NCI-H345 treated with DMSO at 0.1 percent for 48 hours (cell line): ENCODE measurements around the gene STK24.
"Not testable (repeated sequence)": the region's sequence is repeated elsewhere in the genome, so short reads cannot be mapped to it uniquely, and the experiment has no call there.

ENCODE experiments used
- DNase-seq: peaks from one replicate; lab custom pipeline; 2025; ENCODE audit not compliant: unreplicated experiment; lab: John Stamatoyannopoulos, UW

The STK24 gene

GRCh38 chr13:98582947-98583346, 6.0 kb upstream of the STK24 start:
- DNase-seq, result no peak

DNA sequence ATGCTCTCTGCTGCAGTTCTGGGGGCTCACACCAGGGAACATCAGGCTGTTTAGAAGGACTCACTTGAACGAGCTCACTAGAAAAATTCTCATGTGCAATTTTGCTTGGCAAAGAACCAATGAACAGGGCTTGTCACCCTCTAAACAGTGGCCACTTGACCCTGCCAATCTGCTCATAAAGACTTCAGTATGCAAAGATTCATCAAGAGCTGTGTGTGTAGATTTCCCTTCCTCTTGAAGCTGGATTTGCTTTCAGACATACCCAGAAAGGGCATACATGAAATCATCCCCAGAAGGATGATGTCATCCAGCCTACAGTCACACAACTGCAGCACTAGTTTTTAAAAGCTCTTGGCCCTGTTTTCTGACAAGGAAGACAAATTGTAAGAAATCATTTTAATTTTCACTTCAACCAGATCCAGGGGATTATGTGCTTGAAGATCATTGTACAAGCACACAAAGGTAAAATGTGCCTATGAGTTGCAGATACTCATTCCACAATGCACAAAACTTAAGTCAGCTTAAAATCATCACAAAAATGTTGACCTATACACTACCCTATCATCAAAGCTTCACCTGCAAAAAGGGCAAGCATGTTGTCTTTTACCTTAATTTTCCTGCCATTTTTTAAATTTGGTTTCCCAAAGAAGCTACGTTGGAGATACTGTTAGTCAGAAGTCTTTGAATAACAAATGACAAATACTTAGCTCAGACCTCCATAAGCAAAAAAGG, 5.2 kb upstream of the STK24 start:
- no peak for DNase-seq

DNA sequence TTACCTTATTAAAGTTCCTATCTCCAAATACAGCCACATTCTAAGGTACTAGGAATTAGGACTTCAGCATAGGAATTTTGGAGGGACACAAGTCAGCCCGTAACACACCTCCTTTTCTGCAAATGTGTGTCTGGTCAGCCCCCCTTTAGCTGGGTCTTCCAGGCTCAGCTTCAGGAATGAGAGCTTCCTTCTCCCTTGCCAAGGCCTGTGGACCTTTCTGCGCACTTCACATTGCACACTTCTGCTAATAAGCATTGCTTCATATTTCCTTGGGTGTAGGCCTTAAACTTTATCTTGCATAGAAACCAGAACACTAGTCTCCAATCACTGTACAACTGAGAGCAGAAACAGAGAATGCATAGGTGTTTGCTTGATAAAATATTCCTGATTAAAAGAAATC, 4.5 kb upstream of the STK24 start:
- DNase-seq, result no peak

GRCh38 chr13:98580420-98580819, 3.5 kb upstream of the STK24 start:
- no peak for DNase-seq

GRCh38 chr13:98577836-98578285, 954 bp upstream of the STK24 start:
- no peak for DNase-seq

- no peak for DNase-seq
Measured at GRCh38 chr13:98576200-98576945, 534 bp downstream of the STK24 start.

DNA sequence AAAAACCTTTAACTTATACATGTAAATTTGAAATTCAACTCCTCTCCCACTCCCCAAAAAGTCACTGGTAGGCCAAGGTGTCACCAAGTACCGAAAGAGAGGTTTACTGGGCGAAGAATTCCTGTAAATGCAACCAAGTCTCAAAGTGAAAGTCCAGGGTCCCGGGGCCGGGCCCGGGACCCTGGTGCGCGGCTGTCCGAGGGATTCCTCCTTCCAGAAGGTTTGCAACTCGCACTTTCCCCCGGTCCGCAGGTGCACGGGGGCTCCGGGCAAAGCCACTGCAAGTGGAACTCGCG, 1.1 kb downstream of the STK24 start:
- DNase-seq, result no peak

DNA sequence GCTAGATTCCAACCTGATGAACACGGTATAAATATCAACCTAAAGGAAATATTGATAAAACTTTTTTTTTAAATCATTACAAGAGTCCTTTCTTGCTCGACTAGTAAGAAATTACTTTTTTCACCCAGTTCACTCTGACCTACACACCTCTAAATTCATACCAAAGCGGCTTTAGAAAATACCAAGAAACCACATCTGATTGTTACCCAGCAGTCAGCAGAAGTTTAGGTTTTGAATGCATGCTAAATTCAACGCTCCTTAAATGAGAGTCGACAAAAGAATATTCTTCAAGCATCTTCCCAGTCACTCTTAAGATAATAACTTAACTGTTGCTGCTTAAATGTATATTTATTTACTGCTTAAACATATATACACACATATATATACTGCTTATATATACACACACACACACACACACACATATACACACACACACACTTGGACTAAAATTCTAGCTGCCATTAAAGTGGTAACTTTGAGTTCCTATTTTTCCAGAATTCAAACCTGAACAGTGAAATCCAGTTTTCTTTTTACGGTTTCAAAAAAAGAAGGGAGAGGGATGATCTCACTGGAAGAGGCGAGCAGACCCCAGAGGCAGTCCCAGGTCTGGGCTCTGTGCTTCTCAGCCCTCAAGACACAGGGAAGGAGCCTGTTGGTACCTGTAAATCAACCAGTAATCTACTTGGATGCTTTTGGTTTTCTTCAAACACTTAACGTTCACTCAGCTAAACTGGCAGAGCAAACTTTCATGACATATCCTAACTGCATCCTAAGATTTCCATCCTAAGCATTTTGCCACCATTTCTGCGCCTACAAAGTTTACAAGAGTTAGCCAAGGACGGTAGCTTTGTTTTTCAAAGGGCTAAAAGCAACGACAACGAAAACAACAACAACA, 1.7 kb downstream of the STK24 start:
- DNase-seq, result no peak

DNA sequence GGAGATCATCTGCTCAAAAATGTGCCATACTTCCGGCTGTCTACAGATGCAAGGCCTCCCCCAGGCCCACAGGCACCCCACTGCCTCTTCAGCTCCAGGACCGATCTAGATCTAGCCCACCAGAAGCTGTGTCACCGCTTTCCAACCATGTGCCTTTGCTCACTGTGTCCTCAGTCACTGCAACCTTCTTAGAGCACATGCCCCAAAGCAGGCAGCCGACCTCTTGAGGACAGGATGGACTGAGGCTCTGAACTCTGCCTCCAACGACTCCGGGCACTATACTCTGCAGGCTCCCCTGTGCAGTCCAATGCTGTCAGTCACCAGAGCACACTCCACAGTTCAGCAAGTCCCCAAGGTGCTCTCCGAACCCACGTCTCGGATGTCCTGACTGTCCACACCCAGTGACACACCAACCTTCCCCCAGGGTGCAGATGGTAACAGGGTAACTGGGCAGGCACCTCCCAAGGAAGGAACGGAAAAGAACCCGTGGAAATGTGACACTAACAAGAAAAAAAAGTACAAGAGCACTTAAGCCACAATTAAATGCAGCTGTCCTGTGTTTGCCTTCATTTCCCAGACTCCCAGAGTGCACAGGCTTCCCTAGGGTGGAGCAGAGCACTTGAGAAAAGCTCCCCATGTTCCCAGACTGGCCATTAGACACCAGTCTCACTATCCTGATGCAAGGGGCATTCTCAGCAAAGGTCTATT, 4.8 kb downstream of the STK24 start:
- DNase-seq, result peak; percentile 74

DNA sequence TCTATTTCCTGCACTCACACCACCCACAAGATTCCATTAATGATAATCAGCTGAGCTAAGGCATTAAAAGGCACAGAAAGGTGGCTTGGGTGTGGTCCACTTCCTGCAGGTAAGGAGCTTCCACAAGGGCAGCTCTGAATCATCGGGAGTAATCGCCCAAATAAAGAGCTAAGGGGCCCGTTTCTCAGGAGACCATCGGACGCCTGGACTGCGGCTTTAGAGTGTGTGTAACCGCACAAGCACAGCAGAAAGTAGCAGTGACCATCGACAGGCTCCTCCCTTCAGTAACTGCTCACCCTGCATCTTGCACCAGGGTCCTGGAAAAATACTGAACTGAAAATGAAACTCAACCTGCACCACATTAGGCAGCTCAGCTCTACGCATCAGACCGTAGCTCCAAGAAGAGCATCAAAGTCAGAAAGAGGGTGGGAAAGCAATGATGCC, 6.0 kb downstream of the STK24 start:
- DNase-seq, result no peak

GRCh38 chr13:98569494-98570367, 7.2 kb downstream of the STK24 start:
- DNase-seq, result not testable (repeated sequence)

- DNase-seq, result no peak
Measured at GRCh38 chr13:98568918-98569317, 8.0 kb downstream of the STK24 start.

DNA sequence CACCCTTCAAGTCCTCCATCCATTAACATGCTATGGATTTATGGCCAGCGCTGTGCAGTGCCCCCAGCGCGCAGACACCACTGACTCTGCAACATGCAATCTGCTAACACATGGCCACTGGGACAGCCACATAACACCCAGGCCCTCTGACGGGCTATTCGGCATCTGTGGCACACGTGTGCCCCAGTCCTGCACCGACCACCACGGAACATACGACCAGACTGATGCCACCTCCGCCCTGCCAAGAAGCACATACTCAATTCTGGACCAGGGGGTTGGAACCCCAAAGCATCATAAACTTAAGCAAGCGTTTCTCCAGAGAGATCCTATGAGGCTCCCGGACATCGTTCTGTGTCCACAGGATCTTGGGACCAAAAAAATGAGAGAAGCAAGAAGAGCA, 9.8 kb downstream of the STK24 start:
- no peak for DNase-seq

GRCh38 chr13:98565726-98566565, 11.0 kb downstream of the STK24 start:
- DNase-seq, result no peak

GRCh38 chr13:98564204-98564603, 12.7 kb downstream of the STK24 start:
- DNase-seq, result no peak

DNA sequence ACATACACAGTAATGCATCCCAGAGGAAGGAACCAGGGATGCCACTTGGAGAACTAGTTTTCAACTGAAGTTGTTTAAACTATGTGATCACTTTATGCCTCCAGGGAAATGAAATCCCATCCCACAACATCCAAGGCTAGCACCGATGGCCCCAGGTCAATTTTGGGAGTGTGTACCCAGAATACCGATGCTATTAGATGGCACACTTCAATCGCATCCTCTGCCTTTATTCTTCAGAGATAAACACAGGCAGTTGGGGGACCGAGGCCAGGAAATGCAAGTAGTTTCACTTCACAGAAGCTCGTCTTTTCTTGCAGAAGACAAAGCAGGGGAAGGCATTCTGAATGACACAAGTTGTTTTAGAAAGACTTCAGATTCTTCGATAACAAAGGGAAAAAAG, 13.8 kb downstream of the STK24 start:
- DNase-seq, result no peak

- no peak for DNase-seq
Measured at GRCh38 chr13:98559169-98559568, 17.7 kb downstream of the STK24 start.

- DNase-seq, result no peak
Measured at GRCh38 chr13:98557937-98558792, 18.7 kb downstream of the STK24 start.
